Germinal center (tissue), 1 donor: ENCODE data around the gene SKA2.
A peak's percentile ranks its signal among the peaks of the same experiment; 100 is the strongest.
"Not testable (repeated sequence)": the region's sequence is repeated elsewhere in the genome, so short reads cannot be mapped to it uniquely, and the experiment has no call there.

Source experiments
- DNase-seq: peaks from one replicate; pipeline ENCODE4 v3.0.0; 2012; ENCODE audit warnings: mixed read lengths, low spot score

Gene SKA2

GRCh38 chr17:59151591-59151990, 3.4 kb downstream of the SKA2 start:
- DNase-seq, result no peak

- no peak for DNase-seq
These were observed 4.0 kb downstream of the SKA2 start for GRCh38 chr17:59151006-59151405.

- no peak for DNase-seq
These were observed 5.0 kb downstream of the SKA2 start for GRCh38 chr17:59149841-59150511.

- DNase-seq, result no peak
These were observed 5.9 kb downstream of the SKA2 start for GRCh38 chr17:59149051-59149450.

GRCh38 chr17:59145571-59146096, 9.4 kb downstream of the SKA2 start:
- DNase-seq, result no peak

- no peak for DNase-seq
These were observed 13.1 kb downstream of the SKA2 start for GRCh38 chr17:59141860-59142259.

- no peak for DNase-seq
These were observed 15.0 kb downstream of the SKA2 start for GRCh38 chr17:59139939-59140338.

- not testable (repeated sequence) for DNase-seq
These were observed 16.6 kb downstream of the SKA2 start for GRCh38 chr17:59138339-59138738.

- no peak for DNase-seq
These were observed 23.9 kb downstream of the SKA2 start for GRCh38 chr17:59131131-59131530.

GRCh38 chr17:59129814-59130213, 25.2 kb downstream of the SKA2 start:
- DNase-seq, result no peak

GRCh38 chr17:59126809-59127417, 28.1 kb downstream of the SKA2 start:
- no peak for DNase-seq

GRCh38 chr17:59124665-59125064, 30.3 kb downstream of the SKA2 start:
- no peak for DNase-seq

GRCh38 chr17:59121901-59122480, 33.0 kb downstream of the SKA2 start:
- DNase-seq, result no peak

- no peak for DNase-seq
These were observed 39.5 kb downstream of the SKA2 start for GRCh38 chr17:59115474-59115873.

- no peak for DNase-seq
These were observed 43.4 kb downstream of the SKA2 start for GRCh38 chr17:59111539-59111938.

GRCh38 chr17:59110973-59111372, 44.0 kb downstream of the SKA2 start:
- no peak for DNase-seq

- no peak for DNase-seq
These were observed 46.4 kb downstream of the SKA2 start for GRCh38 chr17:59108400-59109102.

GRCh38 chr17:59107306-59107670, 47.7 kb downstream of the SKA2 start:
- DNase-seq, result no peak

- peak; percentile 99 for DNase-seq
These were observed 48.3 kb downstream of the SKA2 start, which contains the start of gene TRIM37 for GRCh38 chr17:59106463-59107305. TSS of gene TRIM37 (minus strand) at chr17:59106880. CDS start at chr17:59106461, 419 bp downstream.

GRCh38 chr17:59105852-59106462, 49.0 kb downstream of the SKA2 start:
- DNase-seq, result peak; percentile 67

- DNase-seq, result no peak
These were observed 53.8 kb downstream of the SKA2 start for GRCh38 chr17:59101178-59101577.
